Midbrain (tissue), 1 donor: Measurements from ENCODE around the gene TRIM63.

ENCODE experiments used
- DNase-seq: peaks from one replicate; lab custom pipeline; 2025; lab: John Stamatoyannopoulos, UW

The TRIM63 gene

GRCh38 chr1:26084844-26085243, 17.4 kb upstream of the TRIM63 start:
- no peak for DNase-seq

- no peak for DNase-seq
Observed at GRCh38 chr1:26084091-26084561, 16.7 kb upstream of the TRIM63 start.

- DNase-seq: no peak
Observed at GRCh38 chr1:26083208-26083607, 15.8 kb upstream of the TRIM63 start.

- DNase-seq: no peak
Observed at GRCh38 chr1:26082020-26082350, 14.6 kb upstream of the TRIM63 start.

GRCh38 chr1:26081267-26082019, 14.0 kb upstream of the TRIM63 start:
- no peak for DNase-seq

- DNase-seq: no peak
Observed at GRCh38 chr1:26079960-26080814, 12.8 kb upstream of the TRIM63 start.

- no peak for DNase-seq
Observed at GRCh38 chr1:26079178-26079563, 11.7 kb upstream of the TRIM63 start.

GRCh38 chr1:26078286-26079177, 11.1 kb upstream of the TRIM63 start:
- DNase-seq: no peak

GRCh38 chr1:26077524-26077923, 10.1 kb upstream of the TRIM63 start:
- DNase-seq: no peak

GRCh38 chr1:26075421-26076144, 8.2 kb upstream of the TRIM63 start:
- no peak for DNase-seq

- no peak for DNase-seq
Observed at GRCh38 chr1:26072305-26072704, 4.9 kb upstream of the TRIM63 start.

GRCh38 chr1:26070963-26071342, 3.5 kb upstream of the TRIM63 start:
- DNase-seq: no peak

GRCh38 chr1:26070296-26070962, 3.0 kb upstream of the TRIM63 start:
- no peak for DNase-seq

- DNase-seq: no peak
Observed at GRCh38 chr1:26069941-26070295, 2.5 kb upstream of the TRIM63 start.

- no peak for DNase-seq
Observed at GRCh38 chr1:26066857-26067256, 573 bp downstream of the TRIM63 start.

- DNase-seq: no peak
Observed at GRCh38 chr1:26066160-26066559, 1.3 kb downstream of the TRIM63 start.

GRCh38 chr1:26064553-26064952, 2.9 kb downstream of the TRIM63 start:
- DNase-seq: no peak

GRCh38 chr1:26060832-26061574, 6.4 kb downstream of the TRIM63 start:
- DNase-seq: no peak

- no peak for DNase-seq
Observed at GRCh38 chr1:26059906-26060305, 7.5 kb downstream of the TRIM63 start.

- DNase-seq: no peak
Observed at GRCh38 chr1:26058052-26058595, 9.3 kb downstream of the TRIM63 start.
